GM12878 (cell line): ENCODE results near the gene GOT2. TPM values are rescaled to one million over a fixed set of nuclear protein-coding genes. Genes with fewer than 3 reads are reported as not detected.

Experiments used
- ATAC-seq: fragments of 200-7000 bp; cut with Tn5 transposase; 3 replicates; pipeline ENCODE4 v1.9.1; 2020; ENCODE audit warnings: mild to moderate bottlenecking, moderate library complexity
- BruUV-seq: library from RNA; stranded (reverse); fragments of 400-500 nt; replicated peaks from 2 replicates; lab custom pipeline; 2021; lab: Mats Ljungman, UMichigan
- CTCF ChIA-PET: fragments of 300-600 bp; sonication (Branson Sonifier 250); formaldehyde crosslinking; extraction: SDS; loops from one replicate; lab custom pipeline; 2021; ENCODE audit warnings: inconsistent platforms; lab: Yijun Ruan, JAX
- POLR2A ChIA-PET: fragments of 350-600 bp; formaldehyde crosslinking; extraction: SDS; loops from one replicate; lab custom pipeline; 2021; ENCODE audit warnings: inconsistent platforms; lab: Charles Lee
- RAD21 ChIA-PET: fragments of 300-600 bp; sonication (Branson Sonifier 250); formaldehyde crosslinking; loops from one replicate; lab custom pipeline; 2023; ENCODE audit warnings: antibody characterized with exemption; ENCODE audit not compliant: unreplicated experiment; lab: Charles Lee
- SMC1A ChIA-PET: fragments of 300-600 bp; sonication (Branson Sonifier 250); formaldehyde crosslinking; loops from one replicate; lab custom pipeline; 2023; ENCODE audit not compliant: unreplicated experiment, uncharacterized antibody; lab: Charles Lee
- DNase-seq: peaks from one replicate; pipeline ENCODE4 v3.0.0-alpha.2; 2011; ENCODE audit warnings: low read depth, low spot score
- FAIRE-seq: peaks from 3 replicates; lab custom pipeline; 2011; peaks lifted over from hg19 to GRCh38; lab: Jason Lieb, UNC
- H2AFZ ChIP-seq: 2 replicates; pipeline ENCODE4 v1.6.0; 2011; ENCODE audit warnings: low read depth, low read length, control low read depth; ENCODE audit not compliant: control insufficient read depth
- H3K27ac ChIP-seq: 2 replicates; pipeline ENCODE4 v1.5.1; 2011; ENCODE audit warnings: control low read depth; ENCODE audit not compliant: control insufficient read depth, insufficient read depth
- H3K27me3 ChIP-seq, 2 experiments: replicated peaks in 1 of 2; 2 replicates each; pipeline versions ENCODE4 v1.6.0 to v1.6.1; 2011; ENCODE audit warnings: low read length in 1 of 2; ENCODE audit not compliant: control insufficient read depth in 2 of 2, insufficient read depth in 2 of 2
- H3K36me3 ChIP-seq, 2 experiments: 2 replicates each; pipeline ENCODE4 v1.5.1; 2011; ENCODE audit warnings: low read length in 1 of 2; ENCODE audit not compliant: control insufficient read depth in 2 of 2, insufficient read depth in 2 of 2
- H3K4me1 ChIP-seq: 2 replicates; pipeline ENCODE4 v1.6.1; 2011; ENCODE audit warnings: mild to moderate bottlenecking, low read length, moderate library complexity, mixed read lengths; ENCODE audit not compliant: control insufficient read depth, insufficient read depth
- H3K4me2 ChIP-seq: 2 replicates; pipeline ENCODE4 v1.6.0; 2011; ENCODE audit warnings: control low read depth; ENCODE audit not compliant: control insufficient read depth, insufficient read depth
- H3K4me3 ChIP-seq: fragments of 200-600 bp; sonication (generic); 2 replicates; pipeline ENCODE4 v1.5.1; 2016
- H3K79me2 ChIP-seq: 2 replicates; pipeline ENCODE4 v1.6.0; 2011; ENCODE audit warnings: low read length; ENCODE audit not compliant: control insufficient read depth, insufficient read depth
- H3K9ac ChIP-seq: 2 replicates; pipeline ENCODE4 v1.8.0; 2011; ENCODE audit warnings: low read length, control low read depth, mixed read lengths; ENCODE audit not compliant: control insufficient read depth, insufficient read depth
- H3K9me3 ChIP-seq: replicated peaks from 3 replicates; pipeline ENCODE4 v1.5.1; 2011; ENCODE audit warnings: mild to moderate bottlenecking, low read length; ENCODE audit not compliant: control insufficient read depth, insufficient read depth
- H4K20me1 ChIP-seq: 2 replicates; pipeline ENCODE4 v1.6.0; 2011; ENCODE audit not compliant: control insufficient read depth, insufficient read depth
- ASH2L ChIP-seq: fragments of 300-600, 200-600 bp; sonication (generic); IDR thresholded peaks from 2 replicates; pipeline ENCODE4 v1.6.1; 2017; ENCODE audit warnings: low read depth, mild to moderate bottlenecking, borderline replicate concordance
- EP300 ChIP-seq, 2 experiments: fragments of 150-350 bp in 1 of 2; IDR thresholded peaks; 2 replicates each; pipeline ENCODE4 v1.6.1; 2011 to 2012; ENCODE audit warnings: low read depth in 2 of 2, low read length in 2 of 2, borderline replicate concordance in 1 of 2, improper control_type of control experiment in 1 of 2, inconsistent platforms in 1 of 2; ENCODE audit not compliant: control insufficient read depth in 1 of 2
- FOXM1 ChIP-seq: IDR thresholded peaks from 2 replicates; pipeline ENCODE4 v1.6.1; 2012; ENCODE audit warnings: low read depth, mild to moderate bottlenecking, inconsistent platforms, low read length, moderate library complexity
- JUNB ChIP-seq: IDR thresholded peaks from 2 replicates; pipeline ENCODE4 v1.6.1; 2016; ENCODE audit warnings: antibody characterized with exemption, mild to moderate bottlenecking
- MEF2B ChIP-seq: fragments of 450-650 bp; IDR thresholded peaks from 2 replicates; pipeline ENCODE4 v1.6.1; 2018; ENCODE audit warnings: mild to moderate bottlenecking, moderate library complexity; ENCODE audit not compliant: partially characterized antibody, poor library complexity, severe bottlenecking
- MYC ChIP-seq: IDR thresholded peaks from 2 replicates; pipeline ENCODE4 v1.6.1; 2011; ENCODE audit warnings: mild to moderate bottlenecking, low read length, moderate library complexity, inconsistent platforms; ENCODE audit not compliant: insufficient read depth, insufficient replicate concordance, insufficient read length, severe bottlenecking
- WGBS: methylation state at CpG from one replicate; pipeline ENCODE4 v1.1.6; 2016; ENCODE audit warnings: low lambda C conversion rate; ENCODE audit not compliant: insufficient replicate concordance, insufficient coverage; ENCODE audit errors: missing lambda C conversion rate; 5-methylcytosine and 5-hydroxymethylcytosine counted together
- in situ Hi-C: fragments of 300-500 bp; cut with MboI; formaldehyde crosslinking; loops from 9 replicates; pipeline ENCODE4 v1.14.3; 2018; ENCODE audit warnings: mixed read lengths
- intact Hi-C: fragments of 100-400 bp; cut with micrococcal nuclease; formaldehyde crosslinking; loops from one replicate; pipeline ENCODE4 v1.14.2; 2022; ENCODE audit not compliant: unreplicated experiment
- polyA plus RNA-seq, 11 experiments: library from polyadenylated mRNA; depleted of rRNA in 4 of 11; unstranded in 6 of 11; stranded (reverse) in 5 of 11; fragments of >200 nt; fragmentation: Nextera tagmentation in 4 of 11; fragmentation: Illumina TruSeq in 1 of 11; extraction: Ambion mirVana in 4 of 11; extraction: Trizol in 1 of 11; gene quantifications; 1 replicate in 1 of 11; 2 replicates in 10 of 11; pipeline versions ENCODE4 v1.2.1 to v1.2.3, GENCODE V29; 2011 to 2016; ENCODE audit warnings: inconsistent platforms in 2 of 11, missing spikeins in 2 of 11, low read depth in 1 of 11
- total RNA-seq, 4 experiments: library from RNA; depleted of rRNA in 3 of 4; stranded (reverse); fragments of >200 nt in 3 of 4; fragmentation: Illumina TruSeq in 1 of 4; extraction: Trizol in 1 of 4; gene quantifications; 2 replicates each; pipeline versions ENCODE4 v1.2.1 to v1.2.3, GENCODE V29; 2013 to 2021
- TF ChIP-seq, protein P1 (sequence below): fragments of 450-650 bp; conservative IDR thresholded peaks from 2 replicates; pipeline ENCODE4 v1.6.1; 2017; ENCODE audit warnings: mild to moderate bottlenecking, moderate library complexity
- TF ChIP-seq, protein P2 (sequence below): fragments of 450-650 bp; formaldehyde crosslinking; IDR thresholded peaks from 2 replicates; pipeline ENCODE4 v1.4.0; 2020; ENCODE audit warnings: mild to moderate bottlenecking, moderate library complexity

The GOT2 gene
- total and polyA plus RNA-seq, 10 of the 15 experiments (the other 5 are each of a cell fraction or from before 2014, with no cell fraction given): 41.7 to 235 (median 83.7) TPM

DNA sequence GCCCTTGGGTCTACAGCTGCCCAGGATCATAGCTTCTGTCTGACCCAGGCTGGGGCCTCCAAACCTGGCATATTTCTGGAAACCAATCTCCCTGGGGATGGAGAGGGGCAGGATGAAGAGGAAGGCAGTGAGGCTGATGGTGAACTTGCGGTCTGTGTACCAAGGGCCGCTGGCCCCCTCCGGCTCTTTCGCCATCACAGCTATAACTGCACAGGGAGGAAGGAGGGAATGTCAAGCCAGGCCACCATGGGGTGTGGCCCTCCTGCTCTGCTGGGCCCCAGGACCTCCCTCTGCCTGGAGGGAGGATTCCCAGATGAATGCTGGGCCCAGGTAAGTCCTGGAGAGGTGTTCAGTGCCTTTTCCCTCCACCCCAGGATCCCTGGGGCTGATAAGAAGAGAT lies 55.8 kb downstream of the GOT2 start:
- SMC1A ChIA-PET: interaction anchor here (1.7 to 2.2 kb wide), 2 partner anchors 17 to 78 kb away, joined by 3 to 9 read pairs; no protein-coding TSS in a partner anchor
- no peak overlapping the region for H3K27ac ChIP-seq
- no peak overlapping the region for H3K4me3 ChIP-seq
- H3K36me3 ChIP-seq: no peaks in the 10 kb centered on the region; a peak in 1 of 4 replicates
- intact Hi-C loops (loop anchor here (1.0 kb wide), 1 partner anchor 78 kb away; no protein-coding TSS in a partner anchor), in situ Hi-C loops (no loop called here)
- no peaks in the 10 kb centered on the region for H4K20me1 ChIP-seq
- no peaks in the 10 kb centered on the region for H3K27me3 ChIP-seq
- H3K9ac ChIP-seq: no peak overlapping the region
- no peak for DNase-seq
- POLR2A ChIA-PET: no interaction called here
- RAD21 ChIA-PET: interaction anchor here (1.3 to 1.6 kb wide), 2 partner anchors 74 to 78 kb away, joined by 3 to 16 read pairs; no protein-coding TSS in a partner anchor
- BruUV-seq: no TSS peak
- no peak for FAIRE-seq
- TF ChIP-seq MYC: no peak
- no peak for TF ChIP-seq EP300 (IDR thresholded peaks at IDR 0.05; ENCODE audit: borderline replicate concordance in 1 of 2, control insufficient read depth in 1 of 2, low read depth in 2 of 2, low read length in 2 of 2)
- TF ChIP-seq, protein P1, sequence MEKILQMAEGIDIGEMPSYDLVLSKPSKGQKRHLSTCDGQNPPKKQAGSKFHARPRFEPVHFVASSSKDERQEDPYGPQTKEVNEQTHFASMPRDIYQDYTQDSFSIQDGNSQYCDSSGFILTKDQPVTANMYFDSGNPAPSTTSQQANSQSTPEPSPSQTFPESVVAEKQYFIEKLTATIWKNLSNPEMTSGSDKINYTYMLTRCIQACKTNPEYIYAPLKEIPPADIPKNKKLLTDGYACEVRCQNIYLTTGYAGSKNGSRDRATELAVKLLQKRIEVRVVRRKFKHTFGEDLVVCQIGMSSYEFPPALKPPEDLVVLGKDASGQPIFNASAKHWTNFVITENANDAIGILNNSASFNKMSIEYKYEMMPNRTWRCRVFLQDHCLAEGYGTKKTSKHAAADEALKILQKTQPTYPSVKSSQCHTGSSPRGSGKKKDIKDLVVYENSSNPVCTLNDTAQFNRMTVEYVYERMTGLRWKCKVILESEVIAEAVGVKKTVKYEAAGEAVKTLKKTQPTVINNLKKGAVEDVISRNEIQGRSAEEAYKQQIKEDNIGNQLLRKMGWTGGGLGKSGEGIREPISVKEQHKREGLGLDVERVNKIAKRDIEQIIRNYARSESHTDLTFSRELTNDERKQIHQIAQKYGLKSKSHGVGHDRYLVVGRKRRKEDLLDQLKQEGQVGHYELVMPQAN: no peak
- TF ChIP-seq, protein P2, sequence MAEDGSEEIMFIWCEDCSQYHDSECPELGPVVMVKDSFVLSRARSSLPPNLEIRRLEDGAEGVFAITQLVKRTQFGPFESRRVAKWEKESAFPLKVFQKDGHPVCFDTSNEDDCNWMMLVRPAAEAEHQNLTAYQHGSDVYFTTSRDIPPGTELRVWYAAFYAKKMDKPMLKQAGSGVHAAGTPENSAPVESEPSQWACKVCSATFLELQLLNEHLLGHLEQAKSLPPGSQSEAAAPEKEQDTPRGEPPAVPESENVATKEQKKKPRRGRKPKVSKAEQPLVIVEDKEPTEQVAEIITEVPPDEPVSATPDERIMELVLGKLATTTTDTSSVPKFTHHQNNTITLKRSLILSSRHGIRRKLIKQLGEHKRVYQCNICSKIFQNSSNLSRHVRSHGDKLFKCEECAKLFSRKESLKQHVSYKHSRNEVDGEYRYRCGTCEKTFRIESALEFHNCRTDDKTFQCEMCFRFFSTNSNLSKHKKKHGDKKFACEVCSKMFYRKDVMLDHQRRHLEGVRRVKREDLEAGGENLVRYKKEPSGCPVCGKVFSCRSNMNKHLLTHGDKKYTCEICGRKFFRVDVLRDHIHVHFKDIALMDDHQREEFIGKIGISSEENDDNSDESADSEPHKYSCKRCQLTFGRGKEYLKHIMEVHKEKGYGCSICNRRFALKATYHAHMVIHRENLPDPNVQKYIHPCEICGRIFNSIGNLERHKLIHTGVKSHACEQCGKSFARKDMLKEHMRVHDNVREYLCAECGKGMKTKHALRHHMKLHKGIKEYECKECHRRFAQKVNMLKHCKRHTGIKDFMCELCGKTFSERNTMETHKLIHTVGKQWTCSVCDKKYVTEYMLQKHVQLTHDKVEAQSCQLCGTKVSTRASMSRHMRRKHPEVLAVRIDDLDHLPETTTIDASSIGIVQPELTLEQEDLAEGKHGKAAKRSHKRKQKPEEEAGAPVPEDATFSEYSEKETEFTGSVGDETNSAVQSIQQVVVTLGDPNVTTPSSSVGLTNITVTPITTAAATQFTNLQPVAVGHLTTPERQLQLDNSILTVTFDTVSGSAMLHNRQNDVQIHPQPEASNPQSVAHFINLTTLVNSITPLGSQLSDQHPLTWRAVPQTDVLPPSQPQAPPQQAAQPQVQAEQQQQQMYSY (CRISPR knock-in tag): no peak
- no peak for TF ChIP-seq JUNB
- TF ChIP-seq FOXM1: no peak
- no peak for TF ChIP-seq MEF2B
- no peak for TF ChIP-seq ASH2L
- ATAC-seq: no peak
- no peak overlapping the region for H3K4me2 ChIP-seq
- no peaks in the 10 kb centered on the region for H3K9me3 ChIP-seq
- CTCF ChIA-PET: interaction anchor here (0.6 to 1.8 kb wide), 5 partner anchors 9 to 1636 kb away, joined by 3 to 26 read pairs (median 3); no protein-coding TSS in a partner anchor
- no peak overlapping the region for H2AFZ ChIP-seq
- WGBS: 100% methylated on average over 4 of the region's 4 CpGs
- H3K4me1 ChIP-seq: no peaks in the 10 kb centered on the region
- no peaks in the 10 kb centered on the region for H3K79me2 ChIP-seq
